Hepatocyte (in vitro differentiated cells): ENCODE results near the gene EPHB3.

ENCODE experiments used
- EZH2 ChIP-seq: fragments of 200-600 bp; sonication (generic); IDR thresholded peaks from 2 replicates; pipeline ENCODE4 v1.6.1; 2016; ENCODE audit warnings: antibody characterized with exemption, mild to moderate bottlenecking, borderline replicate concordance
- EZH2phosphoT487 ChIP-seq: fragments of 200-600 bp; sonication (generic); IDR thresholded peaks from one replicate; pipeline ENCODE4 v1.6.1; 2018; ENCODE audit warnings: antibody characterized with exemption, mild to moderate bottlenecking, low read depth, moderate library complexity; ENCODE audit not compliant: unreplicated experiment, severe bottlenecking
- TF ChIP-seq, protein P1 (sequence below): fragments of 200-600 bp; sonication (generic); IDR thresholded peaks from 2 replicates; pipeline ENCODE4 v1.5.1; 2016; ENCODE audit warnings: antibody characterized with exemption, mild to moderate bottlenecking; ENCODE audit not compliant: poor library complexity

DNA sequence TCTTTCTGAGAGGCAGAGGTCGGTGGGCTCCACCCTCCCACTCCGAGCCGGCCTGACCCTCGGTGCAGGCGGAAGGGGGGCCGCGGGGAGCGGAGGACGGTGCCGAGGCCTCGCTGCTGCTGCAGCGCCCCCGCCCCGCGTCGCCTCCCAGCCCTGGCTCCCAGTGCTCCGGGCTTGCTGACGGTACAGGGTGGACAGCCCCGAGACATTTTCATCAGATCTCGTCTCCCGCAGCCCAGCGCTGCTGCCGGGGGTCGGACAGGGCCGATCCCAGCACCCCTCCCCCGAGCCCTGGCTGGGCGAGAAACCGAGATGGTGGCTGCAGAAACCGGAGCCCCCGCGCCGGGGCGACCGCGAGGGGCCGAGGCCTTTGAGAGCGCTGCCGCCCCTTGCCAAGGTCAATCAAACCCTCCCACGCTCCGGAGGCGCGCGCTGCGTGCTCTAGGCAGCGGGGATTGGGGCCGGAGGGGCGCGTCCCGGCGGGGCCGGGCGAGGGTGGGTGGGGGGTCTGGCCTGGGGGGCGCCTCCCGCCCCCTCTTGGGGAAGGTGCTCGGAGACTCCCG is 42.5 kb downstream of the EPHB3 start:
- TF ChIP-seq, protein P1, sequence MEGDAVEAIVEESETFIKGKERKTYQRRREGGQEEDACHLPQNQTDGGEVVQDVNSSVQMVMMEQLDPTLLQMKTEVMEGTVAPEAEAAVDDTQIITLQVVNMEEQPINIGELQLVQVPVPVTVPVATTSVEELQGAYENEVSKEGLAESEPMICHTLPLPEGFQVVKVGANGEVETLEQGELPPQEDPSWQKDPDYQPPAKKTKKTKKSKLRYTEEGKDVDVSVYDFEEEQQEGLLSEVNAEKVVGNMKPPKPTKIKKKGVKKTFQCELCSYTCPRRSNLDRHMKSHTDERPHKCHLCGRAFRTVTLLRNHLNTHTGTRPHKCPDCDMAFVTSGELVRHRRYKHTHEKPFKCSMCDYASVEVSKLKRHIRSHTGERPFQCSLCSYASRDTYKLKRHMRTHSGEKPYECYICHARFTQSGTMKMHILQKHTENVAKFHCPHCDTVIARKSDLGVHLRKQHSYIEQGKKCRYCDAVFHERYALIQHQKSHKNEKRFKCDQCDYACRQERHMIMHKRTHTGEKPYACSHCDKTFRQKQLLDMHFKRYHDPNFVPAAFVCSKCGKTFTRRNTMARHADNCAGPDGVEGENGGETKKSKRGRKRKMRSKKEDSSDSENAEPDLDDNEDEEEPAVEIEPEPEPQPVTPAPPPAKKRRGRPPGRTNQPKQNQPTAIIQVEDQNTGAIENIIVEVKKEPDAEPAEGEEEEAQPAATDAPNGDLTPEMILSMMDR, result peak; percentile 12
- TF ChIP-seq EZH2phosphoT487, result no peak
- TF ChIP-seq EZH2, result peak; percentile 45
